NB4 (cell line): ENCODE measurements around the gene MYO18A.

Experiments
- DNase-seq: peaks from one replicate; pipeline ENCODE4 v3.0.0; 2010; ENCODE audit warnings: low read depth
- H3K4me3 ChIP-seq: one replicate; pipeline ENCODE4 v1.5.1; 2011; ENCODE audit warnings: mild to moderate bottlenecking, low read depth, low read length, moderate library complexity
- CTCF ChIP-seq: IDR thresholded peaks from one replicate; pipeline ENCODE4 v1.5.1; 2012; ENCODE audit warnings: low read depth, low read length
- MAX ChIP-seq: IDR thresholded peaks from 2 replicates; pipeline ENCODE4 v1.6.1; 2011; ENCODE audit warnings: low read depth, low read length
- MYC ChIP-seq: IDR thresholded peaks from 2 replicates; pipeline ENCODE4 v1.6.1; 2011; ENCODE audit warnings: low read depth, low read length
- POLR2A ChIP-seq: IDR thresholded peaks from 2 replicates; pipeline ENCODE4 v1.6.1; 2011; ENCODE audit warnings: mild to moderate bottlenecking; ENCODE audit not compliant: insufficient read length; ENCODE audit errors: extremely low read depth

Gene MYO18A

GRCh38 chr17:29158096-29158487 is 22.1 kb downstream of the MYO18A start:
- no peak overlapping the region for H3K4me3 ChIP-seq
- TF ChIP-seq POLR2A = no peak
- TF ChIP-seq MYC = no peak
- no peak for TF ChIP-seq CTCF
- no peak for TF ChIP-seq MAX
- DNase-seq = no peak

- no peak for DNase-seq
- TF ChIP-seq MAX = no peak
- TF ChIP-seq POLR2A = no peak
- TF ChIP-seq MYC = no peak
- TF ChIP-seq CTCF = no peak
- no peak overlapping the region for H3K4me3 ChIP-seq
These were observed 22.9 kb downstream of the MYO18A start for GRCh38 chr17:29157310-29157709.

- no peak for TF ChIP-seq MYC
- TF ChIP-seq CTCF = no peak
- no peak for TF ChIP-seq MAX
- TF ChIP-seq POLR2A = no peak
- no peak overlapping the region for H3K4me3 ChIP-seq
- DNase-seq = no peak
These were observed 23.4 kb downstream of the MYO18A start for GRCh38 chr17:29156781-29157180.

GRCh38 chr17:29155966-29156338 is 24.2 kb downstream of the MYO18A start:
- no peak overlapping the region for H3K4me3 ChIP-seq
- DNase-seq = no peak
- TF ChIP-seq CTCF = no peak
- no peak for TF ChIP-seq MAX
- no peak for TF ChIP-seq POLR2A
- no peak for TF ChIP-seq MYC

- no peak overlapping the region for H3K4me3 ChIP-seq
- TF ChIP-seq MYC = no peak
- 0 out of 2 replicates have a peak, but pooled peaks have one; percentile 20 for TF ChIP-seq MAX
- DNase-seq = peak; percentile 85
These were observed 24.8 kb downstream of the MYO18A start for GRCh38 chr17:29155227-29155965.

- DNase-seq = peak; percentile 34
- H3K4me3 ChIP-seq = no peak overlapping the region
- TF ChIP-seq MYC (no peak), MAX (no peak), POLR2A (no peak), CTCF (no peak)
These were observed 25.5 kb downstream of the MYO18A start for GRCh38 chr17:29154516-29155226.
